Activated T-cell treated with anti-CD3 and anti-CD28 coated beads, Interleukin-2, amount 50 U/mL, for 1 hour (primary cell): ENCODE measurements around the gene KPNA6.

Experiments
- DNase-seq: peaks from one replicate; pipeline ENCODE4 v3.0.0-alpha.2; 2020

The KPNA6 gene

GRCh38 chr1:32194984-32195383 lies 87.1 kb downstream of the KPNA6 start:
- no peak for DNase-seq

GRCh38 chr1:32195531-32195930 lies 87.7 kb downstream of the KPNA6 start:
- no peak for DNase-seq

- no peak for DNase-seq
These were observed 88.3 kb downstream of the KPNA6 start for GRCh38 chr1:32195972-32196823.

- no peak for DNase-seq
These were observed 89.2 kb downstream of the KPNA6 start for GRCh38 chr1:32197074-32197473.

- DNase-seq: no peak
These were observed 90.0 kb downstream of the KPNA6 start for GRCh38 chr1:32197837-32198236.

GRCh38 chr1:32198237-32199042 lies 90.6 kb downstream of the KPNA6 start:
- no peak for DNase-seq

- DNase-seq: no peak
These were observed 91.3 kb downstream of the KPNA6 start for GRCh38 chr1:32199043-32199716.

GRCh38 chr1:32199717-32200072 lies 91.8 kb downstream of the KPNA6 start:
- DNase-seq: no peak

- DNase-seq: peak; percentile 66
These were observed 92.6 kb downstream of the KPNA6 start, which contains the start of gene CCDC28B for GRCh38 chr1:32200226-32201010. CCDC28B (plus strand) TSS chr1:32200595; CDS start chr1:32201936, 1,341 bp downstream.

- DNase-seq: peak; percentile 74
These were observed 93.4 kb downstream of the KPNA6 start for GRCh38 chr1:32201011-32201855.

GRCh38 chr1:32204943-32205361 lies 97.1 kb downstream of the KPNA6 start:
- no peak for DNase-seq

- peak; percentile 85 for DNase-seq
These were observed 97.8 kb downstream of the KPNA6 start, which contains the start of gene IQCC for GRCh38 chr1:32205401-32206370. IQCC (plus strand) TSS chr1:32205671; CDS start chr1:32205682, 11 bp downstream.

- DNase-seq: no peak
These were observed 100.6 kb downstream of the KPNA6 start for GRCh38 chr1:32208469-32208868.

GRCh38 chr1:32208891-32209328 lies 101.1 kb downstream of the KPNA6 start, which contains the start of gene DCDC2B:
DCDC2B (plus strand) TSS chr1:32209089; CDS start chr1:32209094, 5 bp downstream.
- no peak for DNase-seq

- peak; percentile 67 for DNase-seq
These were observed 108.0 kb downstream of the KPNA6 start for GRCh38 chr1:32215629-32216480.

GRCh38 chr1:32216566-32216965 lies 108.7 kb downstream of the KPNA6 start:
- no peak for DNase-seq

GRCh38 chr1:32219022-32219421 lies 111.2 kb downstream of the KPNA6 start:
- no peak for DNase-seq

- DNase-seq: no peak
These were observed 113.1 kb downstream of the KPNA6 start for GRCh38 chr1:32220746-32221580.
